Motor neuron (in vitro differentiated cells): ENCODE measurements around the gene CRTAC1. TPM values are rescaled to one million over a fixed set of nuclear protein-coding genes. Genes with fewer than 3 reads are reported as not detected.

Experiments
- total RNA-seq, 8 experiments: library from RNA; unstranded; fragments of 300-600 nt; gene quantifications; 2 replicates each; pipeline versions ENCODE4 v1.2.3 to v1.2.4, GENCODE V29; 2022

CRTAC1 gene
- total RNA-seq, 8 experiments from 2014 or later = 0.17 to 11.5 (median 5.3) TPM; not detected in 1

Other genes with a start within 250 kb of the CRTAC1 start
- gene GOLGA7B, start 180.8 kb downstream of the CRTAC1 start, total RNA-seq = 1 to 10 TPM in 5 of 8 experiments, under 1 TPM in 3; 0.09 to 6.0 (median 1.3) TPM
- gene R3HCC1L, start 104.0 kb upstream of the CRTAC1 start, total RNA-seq = 10 to 100 TPM; 13.7 to 22.7 (median 20.0) TPM
- 100 to 1,000 TPM in 1 of 8 experiments, 10 to 100 TPM in 2, 1 to 10 TPM in 2, under 1 TPM in 3; 0.52 to 176 (median 1.9) TPM for gene LOXL4, start 237.6 kb upstream of the CRTAC1 start, total RNA-seq